A549 (cell line): ENCODE results near the gene TTC7B.

Experiments
- CTCF ChIP-seq: fragments of >200 bp; sonication (Bioruptor Twin); formaldehyde crosslinking; IDR thresholded peaks from 3 replicates; pipeline ENCODE4 v1.5.1; 2016
- JUN ChIP-seq, 2 experiments: fragments of >200 bp; sonication (Bioruptor Twin); formaldehyde crosslinking; IDR thresholded peaks; 2 replicates in 1 of 2; 3 replicates in 1 of 2; pipeline ENCODE4 v1.6.1; 2016 to 2017

- TF ChIP-seq JUN (IDR thresholded peaks at IDR 0.05) (no peak), CTCF (no peak)
These were observed 326.1 kb downstream of the TTC7B start for GRCh38 chr14:90489916-90490719.
